SH-SY5Y (cell line): ENCODE data around the gene APOL6.

Experiments used
- GATA2 ChIP-seq: IDR thresholded peaks from 2 replicates; pipeline ENCODE4 v1.6.1; 2011; ENCODE audit warnings: mild to moderate bottlenecking, low read depth, low read length
- GATA3 ChIP-seq: IDR thresholded peaks from 2 replicates; pipeline ENCODE4 v1.6.1; 2011; ENCODE audit warnings: low read depth, mild to moderate bottlenecking, low read length, moderate library complexity

APOL6 gene

DNA sequence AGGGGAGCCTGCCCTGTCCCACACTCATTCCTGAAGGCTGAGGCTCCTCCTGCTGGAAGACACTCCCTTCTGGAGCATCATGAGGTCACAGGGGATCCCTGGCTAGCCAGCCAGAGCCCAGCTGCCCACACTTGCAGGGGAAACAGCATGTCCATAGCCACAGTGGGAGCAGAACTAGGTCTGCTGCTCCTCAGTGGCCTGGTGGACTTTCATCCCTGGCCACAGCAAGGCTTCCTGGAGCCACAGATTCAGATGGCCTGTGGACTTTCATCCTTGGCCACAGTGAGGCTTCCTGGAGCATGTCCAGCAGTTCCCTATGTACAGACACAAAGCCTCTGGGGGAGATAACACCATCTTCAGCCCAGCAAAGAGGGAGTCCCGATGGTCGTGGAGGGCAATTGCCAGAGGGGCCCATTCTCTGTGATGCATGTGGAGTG, 5.9 kb upstream of the APOL6 start:
- TF ChIP-seq GATA2 (no peak), GATA3 (no peak)

DNA sequence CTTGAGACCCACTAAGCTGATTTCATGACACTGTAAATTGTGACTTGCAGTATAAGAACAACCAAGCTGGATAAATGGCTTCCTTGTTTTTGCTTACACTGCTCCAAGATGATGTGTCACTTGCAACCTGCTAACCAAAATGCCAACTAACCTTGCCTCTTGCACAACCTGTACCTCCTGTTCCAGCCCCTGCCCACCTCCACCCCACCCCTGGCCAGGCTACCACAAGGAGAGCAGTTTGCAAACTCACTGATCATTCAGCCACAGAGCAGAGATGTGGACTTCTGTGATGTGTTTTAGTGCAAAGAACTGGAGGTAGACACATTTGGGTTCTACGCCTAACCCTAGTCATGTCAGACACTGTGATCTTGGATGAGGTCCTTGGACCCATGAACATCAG, 4.3 kb upstream of the APOL6 start:
- TF ChIP-seq GATA3: no peak
- no peak for TF ChIP-seq GATA2

DNA sequence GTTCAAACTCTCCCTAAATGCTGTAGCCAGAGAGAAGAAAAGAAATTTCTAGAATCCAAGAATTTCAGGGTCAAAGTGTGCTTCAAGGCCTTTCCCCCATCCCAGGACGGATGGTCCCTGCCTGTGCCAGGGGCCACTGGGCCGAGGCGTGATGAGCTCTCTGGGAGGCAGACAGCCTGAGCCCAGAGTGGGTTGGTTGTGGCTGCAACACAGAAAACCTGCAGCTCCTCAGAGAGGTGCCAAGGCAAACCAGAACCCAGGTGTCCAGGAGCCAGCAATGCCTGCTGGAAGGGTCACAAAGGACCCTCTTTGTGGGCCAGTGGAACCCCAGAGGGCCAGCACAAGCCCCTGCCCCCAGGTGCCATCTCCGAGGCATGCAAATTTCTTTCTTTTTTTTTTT, 2.6 kb upstream of the APOL6 start:
- TF ChIP-seq GATA2: no peak
- no peak for TF ChIP-seq GATA3

DNA sequence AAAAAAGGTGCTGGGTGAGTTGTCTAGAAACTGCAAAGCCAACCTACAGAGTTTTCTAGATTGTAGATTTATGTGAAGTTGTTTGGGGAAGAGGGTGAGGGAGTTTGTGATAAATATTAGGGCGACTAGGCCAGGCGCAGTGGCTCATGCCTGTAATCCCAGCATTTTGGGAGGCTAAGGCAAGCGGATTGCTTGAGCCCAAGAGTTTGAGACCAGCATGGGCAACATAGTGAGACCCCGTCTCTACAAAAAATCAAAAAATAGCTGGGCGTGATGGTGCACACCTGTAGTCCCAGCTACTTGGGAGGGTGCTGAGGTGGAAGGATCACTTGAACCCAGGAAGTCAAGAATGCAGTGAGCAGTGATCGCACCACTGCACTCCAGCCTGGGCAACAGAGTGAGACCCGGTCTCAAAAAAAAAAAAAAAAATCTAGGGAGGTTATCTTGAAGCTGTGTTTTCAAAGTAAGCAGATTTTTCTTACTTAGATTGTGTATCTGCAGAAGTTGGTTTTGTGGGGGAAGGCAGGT, 844 bp downstream of the APOL6 start:
- TF ChIP-seq GATA2 (no peak), GATA3 (no peak)

DNA sequence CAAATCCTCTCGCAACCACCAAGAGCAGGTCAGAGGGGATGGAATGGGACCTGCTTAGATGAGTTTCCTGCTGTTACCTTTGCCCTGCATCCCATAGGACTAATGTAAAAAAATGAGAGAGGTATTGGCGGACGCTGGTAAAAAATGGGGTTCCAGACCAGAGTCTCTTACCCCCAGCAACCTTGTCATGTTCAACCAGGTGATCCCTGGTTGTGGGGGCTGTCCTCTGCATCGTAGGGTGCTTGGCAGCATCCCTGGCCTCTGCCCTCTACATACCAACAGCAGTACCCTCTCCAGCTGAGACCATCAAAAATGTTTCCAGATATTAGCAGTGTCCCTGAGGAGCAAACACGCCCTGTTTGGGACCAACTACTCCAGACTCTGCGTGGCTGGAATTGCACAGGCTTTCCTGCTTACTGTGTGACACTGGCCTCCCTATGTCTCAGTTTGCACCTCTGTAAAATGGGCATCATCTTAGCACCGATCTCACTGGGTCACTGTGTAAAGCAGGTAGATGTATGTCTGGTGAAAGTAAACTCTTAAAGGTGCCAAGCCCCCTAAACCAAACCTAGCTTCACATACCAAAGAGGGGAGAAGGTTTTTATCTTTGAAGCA, 1.5 kb downstream of the APOL6 start:
- TF ChIP-seq GATA2 (no peak), GATA3 (no peak)

DNA sequence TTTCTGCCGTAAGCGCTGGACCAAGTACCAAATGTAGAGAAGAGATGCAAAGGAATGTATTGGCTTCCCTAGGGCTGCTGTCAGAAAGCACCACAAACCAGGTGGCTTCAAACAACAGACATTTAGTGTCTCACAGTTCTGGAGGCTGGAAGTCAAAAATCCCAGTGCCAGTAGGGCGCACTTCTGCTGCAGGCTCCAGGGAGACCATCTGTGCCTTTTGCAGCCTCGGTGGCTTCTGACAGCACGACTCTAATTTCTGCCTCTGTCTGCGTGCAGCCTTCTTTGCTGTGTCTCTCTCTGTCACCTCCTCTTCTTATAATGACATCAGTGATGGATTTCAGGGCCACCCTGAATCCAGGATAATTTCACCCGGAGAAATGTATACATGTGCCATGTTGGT, 2.8 kb downstream of the APOL6 start:
- TF ChIP-seq GATA2: no peak
- no peak for TF ChIP-seq GATA3

DNA sequence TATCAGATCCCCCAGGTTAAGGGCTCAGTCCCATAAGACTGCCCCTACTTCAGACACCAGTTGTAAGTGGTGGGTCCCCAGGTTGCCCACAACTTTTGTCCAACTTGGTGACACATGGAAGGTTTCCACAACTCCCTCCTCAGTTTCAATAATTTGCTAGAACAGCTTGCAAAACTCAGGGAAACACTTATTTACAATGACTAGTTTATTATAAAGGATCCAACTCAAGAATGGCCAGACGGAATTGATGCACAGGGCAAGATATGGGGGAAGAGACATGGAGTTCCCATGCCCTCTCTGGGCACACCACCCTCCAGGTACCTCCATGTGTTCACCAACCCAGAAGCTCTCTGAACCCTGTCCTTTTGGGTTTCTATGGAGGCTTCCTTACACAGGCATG, 5.6 kb downstream of the APOL6 start:
- TF ChIP-seq GATA3 (no peak), GATA2 (no peak)

DNA sequence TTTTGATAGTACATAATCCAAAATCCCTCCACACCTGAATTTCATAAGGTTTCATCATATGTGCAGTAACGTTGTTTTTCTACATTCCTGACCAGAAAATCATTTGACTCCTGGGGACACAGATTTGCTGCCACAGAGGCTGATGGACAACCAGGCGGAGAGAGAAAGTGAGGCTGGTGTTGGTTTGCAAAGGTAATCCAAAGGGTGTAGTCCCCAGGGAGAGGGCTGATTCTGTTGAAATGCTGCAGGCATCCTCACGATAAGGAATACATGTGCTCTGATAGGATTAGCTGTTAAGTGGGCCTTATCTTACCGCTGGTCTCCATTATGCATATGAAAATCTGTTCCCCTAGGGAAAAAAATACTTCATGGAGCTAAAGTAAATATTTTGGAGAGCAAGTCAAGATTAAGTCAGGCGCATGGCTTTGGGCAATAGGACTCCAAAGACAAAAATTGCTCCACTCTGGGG, 8.1 kb downstream of the APOL6 start:
- TF ChIP-seq GATA3: peak; percentile 59; the same call in 1 of the 2 replicates
- TF ChIP-seq GATA2: peak; percentile 89

DNA sequence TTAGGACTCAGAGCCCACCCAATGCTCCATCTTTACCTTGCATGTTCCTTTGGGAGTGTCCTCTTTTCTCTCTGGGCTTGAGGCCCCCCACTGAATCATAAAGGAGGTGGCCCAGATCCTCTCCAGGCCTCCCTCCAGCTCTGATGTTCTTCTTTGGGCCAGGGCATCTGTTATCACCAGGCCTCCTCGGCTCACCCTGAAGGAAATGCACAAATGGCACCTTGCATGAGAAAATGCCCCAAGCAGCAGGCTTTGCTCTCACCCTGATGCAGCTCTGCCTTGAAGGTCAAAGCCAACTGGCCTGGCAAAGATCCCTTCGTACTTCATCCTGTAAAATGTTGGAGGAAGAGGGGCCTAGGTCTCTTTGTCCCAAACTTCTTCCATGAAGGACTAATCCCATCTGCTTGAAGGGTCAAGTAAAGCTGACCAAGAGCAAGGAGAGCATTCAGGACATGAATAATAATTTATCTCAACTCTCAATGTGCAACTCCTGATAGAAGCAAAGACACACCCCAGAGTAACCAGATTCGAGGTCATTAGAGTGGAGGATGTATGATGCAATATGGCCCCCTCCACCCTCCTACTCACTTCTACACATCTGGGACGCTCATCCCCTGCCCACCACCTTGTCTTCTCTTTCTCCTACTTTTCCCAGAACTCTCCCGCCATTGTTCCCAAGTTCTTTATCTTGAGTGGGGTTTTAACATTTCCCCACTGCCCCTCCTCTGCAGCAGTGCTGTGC, 9.5 kb downstream of the APOL6 start:
- no peak for TF ChIP-seq GATA2
- no peak for TF ChIP-seq GATA3

DNA sequence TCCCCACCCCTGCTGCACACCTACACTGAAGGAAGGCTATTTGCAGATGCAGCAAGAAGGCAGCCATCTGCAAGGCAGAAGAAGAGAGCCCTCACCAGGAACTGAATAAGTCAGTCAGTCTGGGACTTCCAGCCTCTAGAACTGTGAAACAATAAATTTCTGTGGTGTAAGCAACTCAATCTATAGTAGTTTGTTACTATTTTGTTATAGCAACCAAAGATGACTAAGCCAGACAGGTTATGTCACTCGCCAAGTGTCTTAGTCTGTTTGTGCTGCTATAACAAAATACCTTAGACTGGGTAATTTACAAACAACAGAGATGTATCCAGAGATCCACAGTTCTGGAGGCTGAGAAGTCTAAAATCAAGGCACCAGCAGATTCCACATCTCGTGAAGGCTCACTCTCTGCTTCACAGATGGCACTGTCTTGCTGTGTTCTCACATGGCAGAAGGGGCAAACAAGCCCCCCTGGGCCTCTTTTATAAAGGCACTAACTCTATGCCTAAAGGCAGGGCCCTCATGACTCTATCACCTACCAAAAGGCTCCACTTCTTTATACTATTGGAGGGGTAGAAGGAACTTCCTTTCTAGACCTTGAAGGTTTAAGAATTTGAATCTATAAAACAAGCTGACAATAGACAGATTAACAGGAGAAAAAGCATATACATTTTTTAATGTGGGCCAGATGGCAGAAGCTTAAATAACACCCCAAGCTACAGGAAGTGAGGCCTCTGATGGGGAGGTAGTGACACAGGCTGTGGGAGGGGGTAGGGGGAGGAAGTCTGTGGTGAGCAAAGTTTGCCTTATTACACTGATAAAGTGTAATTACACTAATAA, 12.3 kb downstream of the APOL6 start:
- TF ChIP-seq GATA3 (no peak), GATA2 (no peak)

DNA sequence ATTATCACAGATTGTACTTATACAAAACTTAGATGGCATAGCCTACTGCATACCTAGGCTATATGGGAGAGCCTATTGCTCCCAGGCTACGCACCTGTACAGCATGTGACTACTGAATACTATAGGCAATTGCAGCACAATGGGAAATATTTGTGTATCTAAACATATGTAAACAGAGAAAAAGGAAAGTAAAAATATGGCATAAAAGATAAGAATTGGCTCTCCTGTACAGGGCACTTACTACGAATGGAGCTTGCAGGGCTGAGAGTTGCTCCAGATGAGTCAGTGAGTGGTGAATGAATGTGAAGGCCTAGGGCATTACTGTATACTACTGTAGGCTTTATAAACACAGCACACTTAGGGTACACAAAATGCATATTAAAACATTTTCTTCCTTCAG, 13.2 kb downstream of the APOL6 start:
- no peak for TF ChIP-seq GATA2
- no peak for TF ChIP-seq GATA3

DNA sequence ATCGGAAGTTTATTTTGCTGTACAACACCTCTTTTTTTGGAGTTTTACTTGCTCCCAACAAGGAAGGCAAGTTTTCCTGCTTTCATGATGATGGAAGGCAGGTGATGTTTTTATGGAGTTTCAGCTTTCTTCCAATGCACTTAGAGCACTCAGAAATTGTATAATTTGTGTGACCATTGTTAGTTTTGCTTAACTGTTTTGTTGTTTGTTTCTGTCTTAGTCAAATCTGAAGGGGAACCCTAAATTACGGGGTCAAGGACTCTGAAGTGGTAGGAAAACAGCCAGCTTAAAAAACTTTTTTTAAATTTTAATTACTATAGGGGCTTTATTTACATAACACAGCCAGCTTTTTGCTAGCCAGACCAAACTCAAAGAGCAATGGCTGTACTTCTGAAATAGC, 14.7 kb downstream of the APOL6 start:
- TF ChIP-seq GATA3 (no peak), GATA2 (no peak)

DNA sequence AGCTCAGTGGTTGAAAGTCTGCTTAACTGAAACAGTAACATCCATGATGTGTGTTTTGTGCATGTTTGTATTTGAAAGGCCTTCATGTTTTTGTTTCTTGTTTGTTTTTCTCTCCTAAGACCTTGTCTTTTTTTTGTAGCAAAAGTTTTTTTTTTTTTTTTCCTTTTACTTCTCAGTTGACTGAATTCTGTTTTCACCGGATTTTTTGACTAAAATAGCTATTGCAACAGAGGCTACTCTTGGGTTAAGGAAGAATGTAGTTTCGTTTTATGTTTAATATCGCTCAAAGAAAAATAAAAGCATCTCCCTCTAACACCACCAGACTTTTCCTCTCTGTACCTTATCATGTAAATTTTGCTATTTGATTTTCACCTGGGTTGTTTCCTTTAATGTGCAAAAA, 15.1 kb downstream of the APOL6 start:
- TF ChIP-seq GATA3: no peak
- TF ChIP-seq GATA2: no peak

DNA sequence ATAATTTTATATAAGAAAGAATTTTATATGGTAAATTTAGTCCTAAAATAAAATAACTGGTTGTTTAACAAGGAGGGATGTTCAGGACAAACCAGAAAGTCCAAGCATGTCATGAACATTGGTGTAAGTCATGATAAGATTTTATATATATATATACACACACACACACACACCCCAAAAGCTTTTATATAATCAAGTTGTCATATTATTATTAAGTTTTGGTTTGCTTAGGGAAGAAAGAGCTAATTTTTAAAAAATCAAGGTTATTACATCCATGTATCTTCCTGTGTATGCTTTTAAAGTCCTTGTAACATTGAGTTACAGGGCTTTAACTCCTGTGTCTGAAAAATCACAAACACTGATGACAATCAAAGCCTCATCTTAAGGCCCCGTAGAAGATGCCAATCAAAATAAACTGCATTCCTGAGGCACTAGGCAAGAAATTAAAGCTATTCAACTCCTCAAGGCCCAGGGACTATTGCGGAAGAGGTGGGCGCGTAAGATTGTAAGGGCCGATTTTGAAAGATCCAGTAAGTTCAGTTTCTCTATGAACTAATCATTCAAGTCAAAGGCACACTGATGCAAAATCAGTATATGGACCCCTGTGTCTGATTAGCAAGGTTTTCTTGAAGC, 16.8 kb downstream of the APOL6 start:
- TF ChIP-seq GATA2 (no peak), GATA3 (no peak)

DNA sequence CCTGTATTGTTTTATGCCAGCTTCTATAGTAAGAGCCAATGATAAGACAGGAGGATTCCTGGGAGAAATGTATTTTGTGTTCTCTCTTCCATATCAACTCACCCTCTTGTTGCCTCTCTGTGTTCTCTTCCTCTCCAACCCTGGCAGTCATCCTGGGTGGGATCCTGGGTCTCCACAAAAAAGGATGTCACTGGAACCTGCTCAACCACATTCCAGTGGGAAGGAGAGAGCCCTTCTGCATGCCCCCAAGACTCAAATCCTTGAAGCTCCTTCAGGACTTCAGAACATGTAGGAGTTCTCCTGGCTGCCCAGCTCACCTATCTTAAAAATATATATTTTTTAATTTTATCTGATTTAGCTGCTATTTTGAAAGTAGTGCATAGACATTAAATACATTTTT, 26.1 kb downstream of the APOL6 start:
- TF ChIP-seq GATA3 (no peak), GATA2 (no peak)
